SHP77 (cell line): ENCODE results near the gene SERINC2.
A peak's percentile ranks its signal among the peaks of the same experiment; 100 is the strongest.

ENCODE experiments used
- DNase-seq, 2 experiments: peaks; one replicate each; lab custom pipeline; 2025; lab: John Stamatoyannopoulos, UW

SERINC2 gene

DNA sequence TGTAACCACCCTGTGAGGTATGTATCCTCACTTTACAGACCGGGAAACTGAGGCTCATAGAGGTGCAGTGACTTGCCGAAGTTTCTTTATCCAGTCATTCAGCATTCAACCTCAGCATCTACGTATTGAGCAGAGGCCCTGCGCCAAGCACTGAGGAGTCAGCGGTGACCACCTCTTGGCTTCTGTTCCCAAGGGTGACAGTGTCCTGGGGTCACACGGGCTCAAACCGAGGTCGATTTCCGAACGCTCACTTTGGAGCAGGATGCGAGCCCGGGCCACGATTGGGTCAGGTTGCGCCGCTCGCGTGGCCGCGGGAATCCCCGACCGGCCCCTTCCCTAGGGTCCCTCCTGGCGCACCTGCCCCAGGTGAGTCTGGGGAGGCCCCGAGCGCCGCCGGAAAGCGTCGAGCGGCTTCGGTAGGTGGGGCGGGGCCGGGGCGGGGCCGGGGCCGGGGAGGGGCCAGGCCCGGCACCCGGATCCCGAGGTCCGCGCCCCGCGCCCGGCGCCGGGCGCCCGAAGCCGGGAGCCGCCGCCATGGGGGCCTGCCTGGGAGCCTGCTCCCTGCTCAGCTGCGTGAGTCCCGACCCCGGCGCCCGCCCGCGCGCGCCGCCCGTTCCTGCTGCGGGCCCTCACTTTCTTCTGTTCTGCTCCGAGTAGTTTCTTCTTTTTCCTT lies at the start of gene SERINC2:
Gene SERINC2, plus strand, starts transcription at position 482 of the 673 bp plus-strand sequence. Its CDS starts 53 bp downstream, at position 535.
- no peak for DNase-seq

DNA sequence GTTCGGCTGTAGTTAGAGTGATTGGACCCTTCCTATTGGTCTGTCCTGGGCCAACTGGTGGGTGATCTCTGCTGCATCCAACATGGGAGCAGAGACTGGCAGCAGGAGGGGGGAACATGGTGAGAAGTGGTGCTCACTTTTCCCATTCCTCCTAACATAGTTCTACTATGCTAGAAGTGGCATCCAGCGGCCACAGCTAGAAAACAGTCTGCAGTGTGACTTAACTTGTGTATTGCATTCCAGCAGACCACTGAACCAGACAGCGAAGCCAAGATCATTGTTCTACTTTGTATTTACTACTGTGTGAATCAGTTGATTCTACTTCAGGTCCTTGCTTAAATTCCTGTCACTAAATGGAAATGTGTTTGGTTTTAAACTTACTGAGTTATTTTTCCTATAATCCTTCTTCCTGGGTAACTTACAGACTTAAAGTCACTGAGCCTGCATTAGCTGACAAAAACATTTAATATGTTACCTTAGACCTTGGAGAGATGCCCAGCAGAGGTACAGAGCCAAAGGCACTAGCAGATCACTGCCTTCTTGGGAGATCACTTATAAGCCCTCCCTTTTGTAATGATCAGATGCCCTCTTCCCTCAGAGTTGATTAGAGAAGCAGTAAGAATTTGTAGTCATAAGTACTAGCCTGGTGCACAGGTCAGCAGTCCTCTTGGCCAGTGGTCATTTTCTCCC lies 48.3 kb upstream of the SERINC2 start:
- DNase-seq: no peak

DNA sequence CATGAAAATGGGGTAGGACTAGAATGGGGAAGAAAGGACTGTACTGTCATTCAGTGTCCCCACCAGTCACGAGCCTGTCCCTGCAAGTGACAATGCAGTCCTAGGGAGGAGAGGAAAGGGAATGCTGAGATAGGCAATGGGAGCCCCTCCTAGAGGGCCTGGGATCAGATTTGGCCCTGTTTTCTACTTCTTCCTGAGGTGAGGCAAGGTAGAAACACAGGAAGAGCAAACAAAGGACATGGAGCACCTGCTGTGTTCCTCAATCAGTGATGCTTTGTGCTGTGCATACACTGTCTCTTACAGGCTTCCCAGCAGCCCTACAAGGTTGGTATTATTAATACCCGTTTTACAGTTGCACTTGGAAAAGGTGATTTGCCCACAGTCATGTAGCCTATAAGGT lies 46.2 kb upstream of the SERINC2 start:
- no peak for DNase-seq

DNA sequence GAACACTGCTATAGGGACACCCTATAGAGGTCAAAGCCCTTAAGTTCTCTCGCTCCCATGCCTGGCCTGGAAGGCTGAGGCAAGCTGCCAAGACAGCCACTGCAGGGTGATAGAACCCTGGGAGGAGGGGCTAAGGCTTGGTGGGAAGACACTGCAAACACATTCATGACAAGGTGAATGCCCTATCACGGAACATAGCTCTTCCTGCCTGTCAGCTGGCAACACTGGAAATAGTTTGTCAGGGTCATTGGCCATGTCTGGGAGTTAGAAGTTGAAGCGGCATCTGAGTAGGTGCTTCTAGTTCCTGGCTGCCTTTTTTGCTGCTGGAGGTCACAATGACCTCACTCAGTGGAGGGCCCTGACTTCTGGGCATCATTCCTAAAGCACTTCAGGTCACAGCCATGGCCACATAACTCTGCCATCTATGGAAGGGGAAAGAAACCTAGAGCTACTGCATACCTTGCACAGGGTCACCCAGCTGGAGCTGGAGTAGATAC lies 44.4 kb upstream of the SERINC2 start:
- DNase-seq: no peak

DNA sequence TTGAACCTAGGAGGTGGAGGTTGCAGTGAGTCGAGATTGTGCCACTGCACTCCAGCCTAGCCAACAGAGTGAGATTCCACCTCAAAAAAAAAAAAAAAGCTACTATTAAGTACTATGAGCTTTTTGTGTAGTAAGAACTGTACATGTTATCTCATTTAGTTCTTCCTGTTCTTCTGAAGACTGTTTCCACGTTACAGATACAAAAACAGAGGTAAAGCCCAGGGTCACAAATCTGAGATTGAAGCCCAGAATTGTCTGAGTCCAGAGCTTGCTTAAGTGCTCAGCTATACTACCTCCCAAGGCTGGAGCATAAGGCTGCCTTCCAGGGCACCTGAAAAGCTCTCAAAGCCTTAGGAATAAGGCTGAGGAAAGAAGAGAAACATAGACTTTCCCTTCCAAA lies 43.0 kb upstream of the SERINC2 start:
- DNase-seq: no peak

DNA sequence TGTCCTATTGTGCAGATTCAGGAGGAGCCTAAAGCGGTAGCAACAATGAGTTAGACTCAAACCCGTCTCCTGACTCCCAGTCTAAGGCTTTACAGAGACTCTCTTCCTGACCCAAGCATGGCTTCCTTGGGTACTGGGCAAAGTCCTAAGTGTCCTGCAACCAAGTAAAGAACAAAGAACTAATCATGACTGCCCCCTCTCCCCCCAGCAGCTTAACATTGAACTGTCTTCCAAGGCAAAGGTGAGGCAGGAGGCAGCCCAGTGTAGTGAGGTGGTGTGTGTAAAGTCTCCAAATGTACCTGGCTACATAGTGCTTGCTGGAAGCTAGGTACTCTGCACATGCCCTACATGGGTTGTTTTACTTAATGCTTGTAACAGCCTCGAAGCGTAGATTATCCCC lies 42.4 kb upstream of the SERINC2 start:
- DNase-seq: no peak

DNA sequence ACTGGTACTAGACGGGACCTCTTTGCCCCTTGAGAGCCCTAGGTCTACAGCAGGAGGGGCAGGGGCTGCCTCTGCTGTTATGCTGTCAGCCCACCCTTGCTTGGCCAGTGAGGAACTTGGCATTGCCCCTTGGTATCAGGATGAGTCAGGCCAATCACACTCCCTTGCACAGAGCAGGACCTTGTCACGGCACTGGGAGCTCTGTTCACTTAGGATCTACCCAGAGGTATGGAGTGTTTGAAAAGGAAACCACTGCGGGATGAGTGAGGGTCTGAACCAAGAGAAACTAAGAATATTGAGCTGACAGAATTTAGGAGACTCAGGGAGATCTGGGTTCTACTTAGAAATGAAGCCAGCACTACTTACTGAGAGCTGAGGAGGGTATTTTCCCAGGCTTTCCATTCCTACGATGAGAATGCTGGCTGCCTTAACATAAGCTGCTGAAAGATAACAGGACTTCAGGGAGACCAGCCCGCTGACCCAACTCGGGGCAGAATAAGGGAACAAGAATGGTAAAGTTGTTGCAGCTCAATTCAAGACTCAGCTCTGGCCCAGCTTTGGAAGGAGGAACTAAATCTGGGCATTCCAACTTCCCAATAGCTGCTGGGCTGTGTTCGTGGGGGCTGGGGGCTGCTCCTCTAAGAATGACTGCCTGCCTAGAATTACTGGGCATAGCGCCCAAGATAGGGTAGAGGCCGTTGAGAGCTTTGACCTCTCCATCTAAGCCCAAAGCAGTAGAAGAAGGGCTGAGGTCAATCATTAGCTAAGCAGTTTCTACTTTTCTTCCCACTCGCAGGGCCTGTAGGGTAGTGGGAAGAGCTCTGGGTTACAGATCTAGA lies 41.7 kb upstream of the SERINC2 start:
- no peak for DNase-seq

DNA sequence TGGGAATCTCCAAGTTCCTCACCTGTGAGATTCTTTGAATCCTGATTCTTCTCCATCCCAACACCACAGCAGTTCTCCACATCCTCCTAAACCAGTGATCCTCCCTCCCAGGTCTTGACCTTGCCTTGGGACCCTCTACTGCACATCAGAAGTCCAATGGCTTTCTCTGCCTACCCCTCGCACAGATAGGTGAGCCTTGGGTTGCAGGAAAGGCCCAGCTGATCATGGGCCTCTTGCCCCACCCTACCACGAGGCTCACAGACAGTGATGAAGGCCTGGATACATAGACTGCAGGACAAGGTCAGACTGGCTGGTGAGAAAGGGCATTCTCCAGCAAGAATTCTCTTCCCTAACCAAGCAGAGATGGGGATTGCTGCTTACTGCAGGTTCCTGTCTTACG lies 41.0 kb upstream of the SERINC2 start:
- no peak for DNase-seq

DNA sequence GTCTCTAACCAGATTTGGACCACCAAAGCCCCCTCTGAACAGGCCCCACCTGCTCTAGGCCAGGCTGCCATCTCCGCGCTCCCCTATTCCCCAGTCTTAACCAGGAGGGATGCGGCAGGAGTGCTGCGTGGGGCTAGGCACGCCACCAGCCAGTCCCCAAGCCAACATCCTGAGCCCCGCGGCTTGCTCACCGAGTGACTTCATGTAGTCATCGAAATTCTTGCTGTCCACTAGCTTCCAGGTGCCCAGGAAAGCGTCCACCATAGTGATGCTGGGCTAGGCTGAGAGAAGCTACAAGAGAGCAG lies 40.3 kb upstream of the SERINC2 start:
- DNase-seq: no peak

DNA sequence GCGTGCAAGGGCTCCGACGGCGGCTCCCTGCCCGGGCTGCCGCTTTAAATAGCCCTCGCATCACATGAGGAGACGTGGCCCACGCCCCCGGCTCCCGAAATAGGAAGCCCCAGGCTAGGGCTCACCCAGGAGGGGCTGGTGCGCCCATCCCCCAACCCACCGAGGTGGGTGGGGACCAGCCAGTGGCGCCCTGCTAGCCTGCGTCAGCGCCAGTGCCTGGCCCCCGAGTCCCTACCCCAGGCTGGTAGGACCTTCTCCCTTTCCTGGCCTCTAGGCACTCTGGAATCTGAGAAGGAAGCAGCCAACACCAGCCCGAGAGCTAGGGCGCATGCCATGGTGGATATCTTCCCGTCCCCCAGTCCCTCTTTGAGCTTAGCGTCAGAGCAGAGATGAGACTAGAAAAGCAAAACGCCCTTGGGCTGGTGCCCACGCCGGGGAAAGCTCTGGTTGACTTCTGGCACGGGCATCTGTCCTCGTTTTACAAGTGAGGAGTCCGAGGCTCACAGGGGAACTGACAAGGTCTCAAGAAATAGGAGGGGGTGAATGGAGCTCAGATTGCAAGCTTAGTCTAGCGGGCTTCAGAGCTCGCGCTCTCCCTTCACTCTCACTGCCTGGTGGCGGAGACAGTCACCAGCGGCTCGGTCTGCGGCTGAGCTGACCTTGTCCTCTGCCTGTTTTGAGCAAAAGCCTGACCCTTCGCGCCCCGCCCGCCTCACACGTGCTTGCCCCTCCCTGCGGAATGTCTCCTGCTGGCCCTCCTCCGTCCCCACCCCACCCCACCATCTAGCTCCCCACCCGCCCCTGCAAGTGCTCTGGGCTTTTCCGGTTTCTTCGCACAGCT lies 39.7 kb upstream of the SERINC2 start, which contains the start of gene FABP3:
Gene FABP3, minus strand, starts transcription at position 21 of the 841 bp plus-strand sequence. CDS start 62 bp downstream, outside the sequence.
- DNase-seq: no peak

DNA sequence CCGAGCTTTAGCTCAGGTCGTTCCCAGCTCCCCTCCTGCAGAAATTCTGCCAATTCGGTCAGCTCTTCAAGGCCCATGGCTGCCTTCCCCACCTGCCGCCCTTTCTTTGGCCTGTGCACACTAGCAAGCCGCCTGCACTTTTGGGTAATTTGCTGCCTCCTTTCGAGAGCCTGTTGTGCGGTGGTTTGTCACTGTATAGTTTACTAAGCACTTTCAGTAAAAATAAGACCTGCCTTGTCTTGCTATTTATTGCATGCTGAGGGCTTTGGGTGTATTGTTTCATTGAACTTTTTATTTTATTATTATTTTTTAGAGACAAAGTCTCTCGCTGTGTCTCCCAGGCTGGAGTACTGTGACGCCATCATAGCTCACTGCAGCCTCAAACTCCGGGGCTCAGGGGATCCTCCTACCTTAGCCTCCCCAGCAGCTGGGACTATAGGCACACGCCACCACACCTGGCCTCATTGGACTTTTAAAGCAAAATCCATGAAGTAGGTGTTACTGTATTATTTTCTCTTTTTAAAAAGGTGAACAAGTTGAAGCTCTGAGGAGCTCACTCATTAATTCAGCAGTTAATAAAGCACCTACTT lies 39.0 kb upstream of the SERINC2 start:
- no peak for DNase-seq

DNA sequence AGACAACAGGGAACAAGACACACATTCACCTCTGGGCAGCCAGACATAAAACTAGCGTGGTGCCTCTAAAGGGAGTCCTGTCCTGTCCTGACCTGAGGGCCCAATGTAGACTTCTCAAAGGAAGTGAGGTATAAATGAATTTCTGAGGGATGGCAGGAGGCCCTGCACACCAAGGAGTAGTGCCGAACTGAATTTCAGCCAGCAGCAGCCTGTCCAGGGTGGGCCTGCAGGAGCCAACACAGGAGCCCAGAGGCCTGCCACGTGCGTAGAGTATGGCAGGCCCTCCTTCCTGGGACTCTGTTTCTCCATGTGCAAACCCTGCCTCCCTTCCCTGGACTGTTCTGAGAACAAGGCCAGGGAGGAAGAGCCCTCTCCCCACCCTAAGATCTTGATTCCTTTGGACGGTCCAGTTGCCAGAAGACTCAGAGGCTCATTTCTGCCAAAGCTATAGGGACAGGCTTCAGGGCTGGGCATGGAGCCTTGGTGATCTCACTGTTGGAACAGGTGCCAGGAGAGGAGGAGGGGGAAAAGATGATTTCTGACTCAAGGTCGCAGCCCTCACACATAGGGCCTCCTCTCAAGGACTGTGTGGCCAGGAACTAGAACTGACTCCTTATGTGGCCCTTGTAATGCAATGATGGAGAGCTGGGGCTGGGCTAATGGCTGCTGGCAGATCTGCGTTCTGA lies 38.4 kb upstream of the SERINC2 start:
- DNase-seq: no peak

DNA sequence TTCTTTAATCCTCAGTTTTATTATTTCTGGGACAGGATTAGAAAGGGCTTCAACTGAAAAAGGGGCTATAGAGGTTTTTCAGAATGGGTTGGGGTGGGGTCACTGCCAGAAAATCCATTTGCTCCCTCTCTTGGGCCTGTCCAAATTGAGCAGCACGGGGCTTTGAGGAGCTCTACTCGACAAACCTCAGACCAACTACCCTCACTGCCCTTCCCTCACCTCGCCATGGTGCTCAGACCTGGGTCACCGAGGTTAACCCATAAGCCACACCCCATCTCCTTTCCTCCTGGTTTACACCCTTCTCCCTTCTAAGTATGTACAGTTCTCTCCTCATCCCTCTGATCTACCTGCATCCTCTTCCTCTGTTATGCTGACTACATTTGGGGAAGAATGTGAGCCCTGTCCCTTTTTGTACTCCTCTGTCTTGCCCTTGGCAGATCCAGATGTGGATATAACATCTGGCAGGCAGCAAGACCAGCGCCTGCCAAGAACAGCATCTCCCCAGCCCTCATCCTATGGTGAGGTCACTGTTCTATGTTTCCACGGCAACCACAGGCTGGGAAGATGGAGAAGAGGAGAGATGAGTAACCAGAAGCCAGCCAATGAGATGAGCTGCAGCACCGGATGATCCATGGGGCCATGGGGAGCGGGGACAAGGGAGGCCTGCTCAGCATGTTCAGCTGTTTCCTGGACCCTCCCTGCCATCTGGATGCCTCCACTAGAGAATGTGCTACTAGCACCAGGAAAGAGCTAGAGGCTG lies 36.5 kb upstream of the SERINC2 start:
- peak in 1 of 2 experiments; percentile 13 for DNase-seq

DNA sequence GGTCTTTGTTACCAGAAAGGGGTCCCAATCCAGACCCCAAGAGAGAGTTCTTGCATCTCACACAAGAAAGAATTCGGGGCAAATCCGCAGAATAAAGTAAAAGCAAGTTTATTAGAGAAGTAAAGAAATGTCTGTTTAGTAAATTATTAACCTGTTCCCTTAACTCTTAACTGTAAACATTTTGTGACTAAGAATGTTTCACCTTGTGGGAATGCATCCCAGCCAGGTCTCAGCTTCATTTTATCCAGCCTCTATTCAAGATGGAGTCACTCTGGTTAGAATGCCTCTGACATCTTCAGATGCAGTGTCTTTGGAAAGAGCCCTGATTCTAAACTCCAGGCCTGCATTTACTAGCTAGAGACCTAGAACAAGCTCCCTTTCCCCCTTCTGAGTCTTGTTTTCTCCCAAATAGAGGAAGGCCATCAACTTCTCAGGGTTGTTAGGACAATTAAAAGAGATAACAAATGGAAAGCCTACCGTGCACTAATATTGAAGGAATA lies 35.6 kb upstream of the SERINC2 start:
- no peak for DNase-seq

DNA sequence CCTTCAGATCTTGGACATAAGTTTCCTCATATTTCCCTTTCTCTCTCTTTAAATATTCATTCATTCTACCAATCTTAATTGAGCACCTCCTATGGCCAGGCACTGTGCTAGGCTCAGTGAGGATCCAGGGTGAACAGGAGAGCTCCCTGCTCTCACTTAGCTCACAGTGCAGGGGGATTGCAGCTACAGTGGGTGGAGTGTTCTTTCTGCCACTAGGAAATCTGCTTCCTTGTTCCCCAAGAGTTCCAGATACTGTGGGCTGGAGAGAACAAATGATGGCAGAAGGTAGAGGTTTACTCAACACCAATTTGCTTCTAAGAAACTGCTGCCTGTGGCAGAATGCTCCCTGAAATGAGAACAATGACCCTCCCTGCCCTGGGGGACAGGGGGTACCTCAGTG lies 35.0 kb upstream of the SERINC2 start:
- DNase-seq: no peak

DNA sequence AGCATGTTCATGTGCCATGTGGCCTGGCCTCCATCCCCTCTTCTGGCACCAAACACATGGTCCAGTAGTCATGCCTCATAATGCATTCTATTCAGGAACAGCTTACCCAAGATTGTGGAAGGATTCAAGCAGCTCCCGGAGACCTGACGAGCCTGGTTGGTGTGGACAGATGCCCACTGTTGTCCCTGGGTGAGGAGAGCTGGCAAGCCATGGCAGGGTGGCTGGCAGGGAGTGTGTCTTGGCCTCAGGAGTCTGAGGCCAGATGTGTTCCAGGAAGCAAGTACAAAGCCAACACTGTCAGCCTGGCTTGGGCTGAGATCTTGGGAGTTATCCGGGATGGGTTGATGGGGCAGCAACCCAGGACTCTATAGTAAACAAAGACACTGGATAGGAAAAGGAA lies 32.8 kb upstream of the SERINC2 start:
- DNase-seq: no peak

DNA sequence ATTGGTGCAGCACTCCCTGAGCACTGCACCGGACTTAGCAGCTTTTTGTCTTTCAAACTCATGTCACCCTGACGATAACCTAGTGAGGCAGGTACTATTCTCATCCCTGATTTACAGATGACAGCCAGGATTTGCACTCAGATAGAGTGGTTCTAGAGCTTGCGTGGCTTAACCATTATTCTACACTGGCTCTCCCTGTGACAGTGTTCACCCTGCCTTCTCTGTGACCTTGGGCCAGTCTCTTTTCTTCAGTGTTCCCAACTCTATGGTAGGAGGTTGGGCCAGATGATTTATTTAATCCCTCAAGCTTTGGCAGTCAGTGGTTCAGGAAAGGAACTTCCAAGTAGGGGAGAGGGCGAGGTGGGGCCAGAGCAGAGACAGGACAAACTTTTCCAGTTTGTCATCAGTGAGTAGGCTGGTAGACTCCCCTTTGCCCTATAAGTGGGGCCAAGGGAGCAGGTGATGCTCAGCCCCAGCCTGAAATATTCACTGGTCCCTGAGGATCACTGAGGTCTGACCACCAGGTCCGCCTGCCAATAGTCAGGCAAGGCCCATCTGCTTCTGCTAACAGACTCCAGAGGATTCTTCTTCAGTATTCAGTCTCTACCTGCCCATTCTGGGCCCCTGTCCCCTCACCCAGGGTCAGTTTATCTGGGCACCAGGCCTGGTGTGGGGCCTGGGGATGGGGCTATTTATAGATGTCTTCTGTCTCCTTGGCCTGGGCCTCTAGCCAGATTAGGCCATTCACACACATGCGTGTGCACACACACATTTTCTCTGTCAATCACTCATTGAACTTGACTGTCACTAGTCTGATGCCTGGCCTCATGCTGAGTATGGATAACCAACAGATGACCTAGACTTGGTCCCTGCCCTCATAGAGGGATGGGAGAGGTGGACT lies 31.4 kb upstream of the SERINC2 start:
- no peak for DNase-seq

DNA sequence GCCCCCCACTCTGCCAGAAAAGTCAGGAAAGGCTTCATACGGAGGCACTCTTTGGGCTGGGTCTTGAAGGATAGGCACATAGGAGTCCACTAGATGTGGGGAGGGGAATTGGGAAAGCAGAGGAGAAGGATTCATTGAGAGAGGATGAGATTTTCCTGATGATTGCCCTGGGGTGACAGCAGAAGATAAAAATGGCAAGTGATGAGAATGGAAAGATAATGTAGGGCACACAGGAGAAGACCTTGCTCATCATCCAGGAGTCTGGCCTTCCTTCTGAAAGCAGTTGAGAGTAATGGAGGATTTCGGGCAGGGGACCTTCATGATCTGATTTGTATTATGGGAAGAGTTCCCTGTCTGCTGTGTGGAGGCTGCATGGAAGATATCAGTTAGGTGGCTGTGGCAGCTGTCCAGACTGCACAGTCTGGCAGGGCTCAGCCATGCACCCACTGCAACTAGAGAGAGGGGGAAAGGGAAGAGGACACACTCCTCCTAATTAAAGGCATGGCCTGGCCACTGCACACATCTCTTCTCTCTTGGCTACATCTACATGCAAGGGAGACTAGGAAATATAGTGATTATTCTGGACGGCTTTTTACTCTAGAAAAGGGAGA lies 30.5 kb upstream of the SERINC2 start:
- no peak for DNase-seq
